Stimulated activated CD4-positive, alpha-beta T cell treated with anti-CD3 and anti-CD28 coated beads, Interleukin-15, amount 100 ng/mL, for 1 hour (primary cell): ENCODE results near the gene MYH16.
"Not testable (repeated sequence)": the region's sequence is repeated elsewhere in the genome, so short reads cannot be mapped to it uniquely, and the experiment has no call there.

Experiments used
- DNase-seq, 2 donors: peaks; one replicate each; pipeline ENCODE4 v3.0.0-alpha.2; 2020; ENCODE audit warnings: low read depth in 1 of 2, low spot score in 1 of 2

MYH16 gene

DNA sequence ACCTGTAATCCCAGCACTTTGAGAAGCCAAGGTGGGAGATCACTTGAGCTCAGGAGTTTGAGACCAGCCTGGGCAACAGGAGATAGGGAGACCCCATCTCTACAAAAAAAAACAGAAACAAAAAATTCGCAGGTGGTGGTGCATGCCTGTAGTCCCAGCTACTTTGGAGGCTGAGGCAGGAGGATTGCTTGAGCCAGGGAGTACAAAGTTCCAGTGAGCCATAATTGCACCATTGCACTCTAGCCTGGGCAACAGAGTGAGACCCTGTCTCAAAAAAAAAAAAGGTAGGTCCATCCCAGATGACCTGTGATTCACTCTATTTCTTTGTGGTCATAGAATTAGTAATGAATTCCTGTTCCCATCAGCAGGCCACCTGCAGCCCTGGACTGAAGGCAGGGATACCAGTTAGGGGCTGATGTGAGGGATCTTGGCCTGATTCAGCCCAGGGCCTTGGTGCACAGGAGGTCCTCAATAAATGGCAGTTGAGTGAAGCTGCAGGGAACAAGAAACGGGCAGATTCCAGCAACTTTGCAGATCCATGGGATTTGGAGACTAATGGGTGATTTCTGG, at the start of gene MYH16:
MYH16 (plus strand) TSS at position 364 of the 570 bp plus-strand sequence.
- DNase-seq, result no peak

GRCh38 chr7:99224263-99224898, 48.3 kb upstream of the MYH16 start:
- DNase-seq, result not testable (repeated sequence)

GRCh38 chr7:99224899-99225265, 47.8 kb upstream of the MYH16 start:
- DNase-seq, result no peak

GRCh38 chr7:99229234-99229633, 43.4 kb upstream of the MYH16 start:
- DNase-seq, result no peak

- DNase-seq, result no peak
Observed at GRCh38 chr7:99232082-99232770, 40.4 kb upstream of the MYH16 start.

- not testable (repeated sequence) for DNase-seq
Observed at GRCh38 chr7:99232955-99233354, 39.7 kb upstream of the MYH16 start.

- no peak for DNase-seq
Observed at GRCh38 chr7:99234185-99234584, 38.5 kb upstream of the MYH16 start.

DNA sequence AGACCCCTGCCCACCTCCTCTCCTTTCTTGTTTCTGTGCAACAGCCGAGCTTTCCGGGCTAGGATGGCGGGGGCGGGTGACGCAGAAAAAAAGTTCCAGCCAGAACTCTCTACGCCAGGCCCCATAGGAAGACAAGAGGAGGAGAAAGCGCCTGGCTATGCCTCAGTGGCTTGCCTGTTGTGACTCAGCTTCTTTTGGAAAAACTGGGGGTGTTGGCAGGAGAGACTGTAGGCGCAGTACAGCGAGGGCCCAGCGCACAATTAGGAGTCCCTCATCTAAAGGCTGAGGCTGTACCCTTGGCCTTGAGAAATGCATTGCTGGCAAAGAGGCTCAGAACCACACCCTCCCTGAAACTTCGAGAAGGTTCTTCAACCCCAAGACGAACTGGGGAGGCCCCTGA, 36.7 kb upstream of the MYH16 start:
- DNase-seq, result no peak

GRCh38 chr7:99237876-99238275, 34.8 kb upstream of the MYH16 start:
- DNase-seq, result not testable (repeated sequence)

DNA sequence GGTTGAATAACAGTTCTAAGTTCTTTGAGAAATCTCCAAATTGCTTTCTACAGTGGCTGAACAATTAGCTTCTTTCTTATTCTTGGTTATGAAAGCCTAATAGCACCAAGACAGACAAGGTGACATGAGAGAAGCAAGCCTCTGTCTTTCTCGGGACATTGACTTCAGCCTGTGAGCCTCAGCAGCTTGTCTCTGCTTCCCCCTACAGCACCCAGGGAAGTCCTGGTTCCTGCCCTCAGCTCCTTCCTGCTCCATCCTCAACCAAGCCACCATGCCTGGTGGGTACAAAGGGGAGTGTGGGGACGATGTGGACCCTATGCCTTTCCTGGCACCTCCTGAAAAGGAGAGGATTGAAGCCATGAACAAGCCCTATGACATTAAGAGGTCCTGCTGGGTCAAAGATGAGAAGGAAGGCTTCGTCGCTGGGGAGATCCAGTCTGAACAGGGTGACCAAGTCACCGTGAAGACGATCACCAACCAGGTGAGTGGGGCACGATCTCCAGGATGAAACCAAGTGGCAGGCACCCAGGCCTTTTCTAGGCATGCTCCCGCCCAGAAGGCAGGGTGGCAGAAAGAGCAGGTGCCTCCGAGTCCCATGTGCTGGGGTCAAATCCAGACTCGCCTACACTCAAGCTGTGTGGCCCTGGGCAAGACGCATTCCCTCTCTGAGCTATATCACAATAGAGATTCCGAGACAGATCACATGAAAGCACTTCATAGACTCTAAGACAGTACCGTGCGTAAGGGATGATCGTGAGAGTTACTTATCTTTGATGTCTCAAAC, 33.9 kb upstream of the MYH16 start:
- no peak for DNase-seq

GRCh38 chr7:99242682-99243081, 30.0 kb upstream of the MYH16 start:
- no peak for DNase-seq

DNA sequence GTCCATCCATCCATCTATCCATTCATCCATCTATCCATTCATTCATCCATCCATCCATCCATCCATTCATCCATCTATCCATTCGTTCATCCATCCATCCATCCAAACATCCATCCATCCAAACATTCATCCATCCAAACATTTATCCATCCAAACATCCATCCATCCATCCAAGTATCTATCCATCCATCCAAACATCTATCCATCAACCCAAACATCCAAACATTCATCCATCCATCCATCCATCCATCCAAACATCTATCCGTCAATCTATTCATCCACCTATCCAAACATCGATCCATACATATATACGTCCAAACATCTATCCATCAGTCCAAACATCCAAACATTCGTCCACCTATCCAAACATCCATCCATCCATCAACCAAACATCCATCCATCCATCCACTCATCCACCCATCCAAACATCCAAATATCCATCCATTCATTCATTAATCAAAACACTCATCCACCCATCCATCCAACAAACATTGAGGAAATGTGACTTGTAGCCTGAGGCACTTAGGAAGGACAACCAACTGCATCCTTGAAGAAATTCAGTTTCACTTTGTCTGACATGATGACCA, 28.8 kb upstream of the MYH16 start:
- no peak for DNase-seq

DNA sequence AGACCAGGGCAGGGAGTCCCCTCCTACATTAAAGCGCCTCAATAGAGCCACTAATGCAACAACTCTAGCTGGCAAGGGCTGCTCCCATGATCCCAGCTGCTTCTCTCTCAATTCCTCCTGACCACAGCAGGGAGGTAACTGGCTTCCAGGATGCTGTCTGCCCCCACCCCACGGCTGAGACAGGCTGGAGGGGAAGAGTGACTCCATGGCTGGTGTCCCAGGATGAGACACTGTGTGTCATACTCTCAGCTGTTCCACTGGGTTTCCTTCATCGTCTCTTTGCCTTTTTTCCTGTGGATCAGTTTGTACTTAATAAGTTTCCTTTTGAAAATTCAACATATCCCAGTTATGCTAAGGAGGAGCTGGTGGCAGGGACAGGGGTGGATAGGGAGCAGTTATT, 27.7 kb upstream of the MYH16 start:
- DNase-seq, result no peak

DNA sequence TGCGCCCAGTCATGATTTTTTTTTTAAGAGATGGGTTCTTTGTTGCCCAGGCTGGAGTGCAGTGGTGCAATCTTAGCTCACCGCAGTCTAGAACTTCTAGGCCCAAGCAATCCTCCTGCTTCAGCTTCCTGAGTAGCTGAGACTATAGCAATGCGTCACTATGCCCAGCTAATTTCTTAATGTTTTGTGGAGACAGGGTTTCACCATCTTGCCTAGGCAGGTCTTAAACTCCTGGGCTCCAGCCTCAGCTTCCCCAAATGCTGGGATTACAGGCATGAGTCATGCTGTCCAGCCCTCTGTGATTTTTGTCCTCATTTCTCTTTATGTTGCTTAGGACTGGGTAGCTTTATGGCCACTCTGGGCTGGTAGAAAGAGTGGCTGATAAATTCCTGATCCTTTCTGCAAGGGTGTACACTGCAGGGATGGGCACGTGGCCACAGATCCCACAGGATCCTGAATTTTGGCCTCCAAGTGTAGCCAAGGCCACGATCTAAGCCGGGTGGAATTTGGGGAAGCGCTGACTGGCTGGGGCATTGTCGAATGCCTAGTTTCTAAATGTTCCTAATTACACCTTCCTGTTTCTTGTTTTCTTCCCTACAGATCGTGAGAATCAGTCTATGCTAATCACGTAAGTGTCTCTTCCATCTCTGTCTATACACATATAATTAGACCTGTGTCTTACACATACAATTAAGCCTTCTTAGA, 24.1 kb upstream of the MYH16 start:
- no peak for DNase-seq

DNA sequence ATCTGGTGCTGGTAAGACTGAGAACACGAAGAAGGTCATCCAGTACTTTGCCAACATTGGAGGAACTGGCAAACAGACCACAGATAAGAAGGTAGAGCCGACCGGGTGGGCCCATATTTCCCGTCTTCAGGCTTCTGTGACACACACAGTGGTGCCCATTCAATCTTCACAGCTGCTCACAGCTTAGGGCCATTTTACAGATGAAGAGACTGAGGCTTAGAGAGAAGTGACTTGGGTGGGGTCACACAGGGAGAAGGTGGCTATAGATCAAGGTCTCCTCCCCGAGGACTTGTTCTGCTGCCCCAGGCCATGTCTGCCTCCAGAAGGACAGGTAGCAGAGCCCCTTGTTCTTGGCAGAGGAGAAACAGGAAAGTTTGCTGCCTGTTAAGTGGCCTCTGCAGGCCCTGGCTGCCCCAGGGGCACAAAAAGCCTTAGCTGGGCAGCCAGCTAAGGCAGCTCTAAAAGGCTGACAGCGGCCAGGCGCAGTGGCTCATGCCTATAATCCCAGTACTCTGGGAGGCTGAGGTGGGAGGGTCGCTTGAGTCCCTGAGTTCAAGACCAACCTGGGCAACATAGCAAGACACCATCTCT, 22.6 kb upstream of the MYH16 start:
- DNase-seq, result no peak

- DNase-seq, result no peak
Observed at GRCh38 chr7:99252166-99252895, 20.3 kb upstream of the MYH16 start.

- DNase-seq, result no peak
Observed at GRCh38 chr7:99253369-99253768, 19.3 kb upstream of the MYH16 start.

- DNase-seq, result no peak
Observed at GRCh38 chr7:99254390-99254789, 18.2 kb upstream of the MYH16 start.

DNA sequence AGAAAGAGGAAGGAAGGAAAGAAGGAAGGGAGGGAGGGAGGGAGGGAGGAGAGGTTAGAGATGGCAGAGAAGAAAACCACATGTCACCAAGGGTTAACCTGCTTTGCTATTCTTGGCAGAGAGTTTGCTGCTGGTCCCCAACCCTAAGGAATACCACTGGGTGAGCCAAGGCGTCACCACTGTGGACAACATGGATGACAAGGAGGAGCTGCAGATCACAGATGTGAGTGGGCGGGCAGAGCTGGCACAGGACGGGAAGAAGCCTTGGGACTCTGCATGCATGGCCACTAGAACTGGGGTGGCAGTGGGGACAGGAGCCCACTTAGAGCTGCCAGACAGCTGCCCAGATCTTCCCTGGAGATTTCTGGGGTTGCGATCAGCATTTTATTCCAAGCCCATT, 17.2 kb upstream of the MYH16 start:
- no peak for DNase-seq

DNA sequence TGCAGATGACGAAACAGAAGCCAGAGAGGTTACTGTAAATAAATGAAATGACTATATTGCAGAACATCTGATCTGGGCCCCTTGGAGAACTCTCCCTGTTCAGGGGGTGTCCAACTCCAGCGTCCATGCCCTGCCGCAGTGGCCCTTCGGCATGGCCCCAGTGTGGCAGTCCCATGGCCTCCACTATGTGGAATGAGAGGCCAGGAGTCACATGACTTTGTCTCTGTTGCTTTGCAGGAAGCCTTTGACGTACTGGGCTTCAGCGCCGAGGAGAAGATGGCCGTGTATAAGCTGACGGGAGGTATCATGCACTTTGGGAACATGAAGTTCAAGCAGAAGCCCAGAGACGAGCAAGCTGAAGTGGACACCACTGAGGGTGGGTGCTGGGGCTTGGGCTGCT, 15.6 kb upstream of the MYH16 start:
- DNase-seq, result no peak
